ENCODE data around the gene EFCAB14.
"Not testable (repeated sequence)": the region's sequence is repeated elsewhere in the genome, so short reads cannot be mapped to it uniquely, and the experiment has no call there.

The EFCAB14 gene

GRCh38 chr1:46718727-46719622 is at the start of gene EFCAB14:
EFCAB14 (minus strand) TSS chr1:46719114; CDS start chr1:46718087, 1,027 bp downstream.
- Mint-ChIP-seq H3K27me3 (no peaks in the 10 kb centered on the region), H3K9me3 (no peaks in the 10 kb centered on the region), H3K36me3 (ENCODE audit: low read depth) (peaks cover 15% of the 10 kb centered on the region), H3K4me1 (peaks cover 35% of the 10 kb centered on the region), H3K4me3 (peak within 1 kb of the TSS; percentile 92), H3K27ac (peak within 1 kb of the TSS; percentile 91)
- DNase-seq = peak; percentile 100
- peak; percentile 98 for ATAC-seq

DNA sequence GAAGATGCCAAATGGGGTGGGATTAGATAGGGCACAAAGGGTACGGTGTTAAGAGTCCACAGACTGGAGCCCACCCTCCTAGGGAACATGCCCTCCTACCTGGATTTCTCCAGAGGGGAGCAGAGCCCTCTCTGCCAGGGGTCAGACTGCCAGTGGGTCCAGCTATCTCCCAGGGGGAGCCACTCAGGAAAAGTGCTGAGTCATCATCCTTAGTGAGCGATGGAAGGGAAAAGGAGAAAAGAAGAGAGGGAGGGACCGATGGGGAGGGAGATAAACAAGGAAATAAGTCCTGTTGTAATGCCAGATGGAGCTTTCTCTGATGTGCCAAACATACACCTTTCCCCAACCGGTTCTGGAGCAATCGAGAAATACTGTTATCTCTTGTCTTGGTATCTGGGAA is 49.5 kb upstream of the EFCAB14 start:
- no peaks in the 10 kb centered on the region for H3K4me1 Mint-ChIP-seq
- peaks cover 18% of the 10 kb centered on the region for H3K27me3 Mint-ChIP-seq
- ATAC-seq (no peak), DNase-seq (no peak)
- peaks cover 3% of the 10 kb centered on the region for H3K36me3 Mint-ChIP-seq (ENCODE audit: low read depth)
- H3K4me3 Mint-ChIP-seq = no peak overlapping the region
- no peak overlapping the region for H3K27ac Mint-ChIP-seq
- peaks cover 18% of the 10 kb centered on the region for H3K9me3 Mint-ChIP-seq

DNA sequence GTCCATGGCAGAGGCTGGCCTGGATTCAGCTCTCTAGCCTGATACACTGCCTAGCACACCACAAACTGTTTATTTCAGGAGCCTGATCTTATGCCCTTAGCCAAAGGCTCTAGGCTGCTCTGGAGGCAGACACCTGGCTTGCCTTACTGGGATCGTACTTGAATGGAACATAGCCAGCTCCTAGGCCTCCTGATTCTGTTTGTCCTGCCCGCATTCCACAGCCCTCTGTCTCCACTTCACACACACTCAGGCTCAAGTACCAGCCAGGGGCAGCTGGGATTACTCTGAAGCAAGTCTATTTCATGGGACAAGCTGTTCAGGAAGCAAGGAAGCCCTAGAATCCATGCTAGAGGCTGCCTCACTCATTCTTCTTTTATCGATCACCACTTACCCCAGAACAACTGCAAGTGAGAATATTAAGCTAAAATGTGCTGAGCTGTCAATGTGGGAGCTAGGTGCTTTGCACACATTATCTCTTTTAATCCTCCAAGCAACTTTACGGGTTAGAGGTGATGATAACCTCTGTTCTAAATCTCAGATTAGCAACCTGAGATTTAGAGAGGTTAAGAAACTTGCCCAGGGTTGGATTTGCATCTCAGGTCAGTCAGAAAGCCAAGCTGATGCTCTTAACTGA is 48.9 kb upstream of the EFCAB14 start:
- H3K36me3 Mint-ChIP-seq (ENCODE audit: low read depth) = peaks cover 3% of the 10 kb centered on the region
- no peaks in the 10 kb centered on the region for H3K4me1 Mint-ChIP-seq
- ATAC-seq (no peak), DNase-seq (no peak)
- no peak overlapping the region for H3K4me3 Mint-ChIP-seq
- H3K27me3 Mint-ChIP-seq = peaks cover 21% of the 10 kb centered on the region
- H3K9me3 Mint-ChIP-seq = peaks cover 18% of the 10 kb centered on the region
- no peak overlapping the region for H3K27ac Mint-ChIP-seq

DNA sequence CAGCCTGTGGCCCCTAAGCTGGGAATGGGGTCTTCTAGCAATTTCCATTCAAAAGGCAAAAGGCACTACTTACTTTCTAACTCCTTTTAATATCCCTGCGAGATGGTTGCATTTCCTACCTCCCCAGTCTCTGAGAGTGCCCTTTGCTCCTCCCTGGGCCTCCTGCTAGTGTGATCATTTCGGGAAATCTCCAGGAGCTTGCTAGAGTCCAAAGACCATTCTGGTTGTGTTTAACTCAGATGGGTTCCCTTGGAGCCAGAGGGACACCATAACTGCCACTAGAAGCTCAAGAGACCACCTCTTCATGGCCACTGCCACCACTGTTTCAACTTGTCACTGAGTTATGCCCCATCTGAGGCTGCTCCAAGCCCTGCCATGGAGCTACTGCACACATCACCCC is 45.5 kb upstream of the EFCAB14 start:
- no peaks in the 10 kb centered on the region for H3K9me3 Mint-ChIP-seq
- H3K36me3 Mint-ChIP-seq (ENCODE audit: low read depth) = peaks cover under 1% of the 10 kb centered on the region
- peaks cover 40% of the 10 kb centered on the region for H3K27me3 Mint-ChIP-seq
- no peaks in the 10 kb centered on the region for H3K4me1 Mint-ChIP-seq
- ATAC-seq = no peak
- H3K4me3 Mint-ChIP-seq = no peak overlapping the region
- no peak for DNase-seq
- no peak overlapping the region for H3K27ac Mint-ChIP-seq

DNA sequence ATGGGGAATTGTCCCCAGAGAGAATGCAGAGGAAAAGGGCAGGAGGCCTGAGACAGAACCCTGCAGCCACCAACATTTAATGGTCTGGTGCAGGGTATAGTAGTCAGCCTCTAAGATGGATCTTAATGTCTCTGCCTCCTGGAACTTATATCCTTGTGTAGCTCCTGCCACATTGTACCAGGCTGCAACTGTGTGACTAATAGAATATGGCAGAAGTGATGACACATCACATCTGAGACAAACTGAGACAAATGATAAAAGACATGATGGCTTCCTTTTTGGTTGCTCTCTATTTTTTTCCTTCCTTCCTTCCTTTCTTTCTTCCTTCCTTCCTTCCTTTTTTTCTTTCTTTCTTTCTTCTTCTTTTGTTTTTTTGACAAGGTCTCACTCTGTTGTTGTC is 42.8 kb upstream of the EFCAB14 start:
- Mint-ChIP-seq H3K27ac (no peak overlapping the region), H3K27me3 (peaks cover 35% of the 10 kb centered on the region), H3K4me1 (no peaks in the 10 kb centered on the region), H3K36me3 (ENCODE audit: low read depth) (no peaks in the 10 kb centered on the region), H3K9me3 (no peaks in the 10 kb centered on the region), H3K4me3 (no peak overlapping the region)
- DNase-seq (no peak), ATAC-seq (no peak)

DNA sequence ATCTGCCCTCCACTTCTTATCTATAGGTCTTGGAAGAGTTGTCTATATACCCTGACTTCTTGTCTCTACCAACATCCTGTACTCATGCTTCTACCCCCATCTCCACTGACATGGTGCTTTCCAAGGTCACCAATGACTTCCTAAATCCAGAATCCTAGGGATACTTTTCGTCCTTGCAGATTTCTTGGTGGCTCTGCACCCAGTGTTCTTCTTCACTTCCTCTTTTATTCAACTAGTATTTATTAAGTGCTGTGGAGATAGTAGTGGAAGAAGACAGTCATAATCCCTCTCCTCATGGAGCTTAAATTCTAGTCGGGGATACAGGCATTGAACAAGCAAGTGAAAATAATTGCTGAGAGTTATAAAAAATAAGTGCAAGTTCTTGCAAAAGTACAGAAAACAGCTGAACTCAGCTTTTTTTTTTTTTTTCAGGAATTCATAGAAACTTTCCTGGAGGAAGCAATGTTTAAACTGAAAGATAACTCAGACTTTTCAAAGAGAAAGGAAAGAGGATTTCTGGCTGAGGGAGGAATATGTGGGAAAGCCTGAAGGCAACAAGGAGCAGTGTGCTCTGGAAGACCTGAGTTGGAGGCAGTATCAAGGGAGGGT is 41.7 kb upstream of the EFCAB14 start:
- H3K4me3 Mint-ChIP-seq = no peak overlapping the region
- peaks cover 35% of the 10 kb centered on the region for H3K27me3 Mint-ChIP-seq
- H3K27ac Mint-ChIP-seq = no peak overlapping the region
- H3K9me3 Mint-ChIP-seq = no peaks in the 10 kb centered on the region
- no peaks in the 10 kb centered on the region for H3K36me3 Mint-ChIP-seq (ENCODE audit: low read depth)
- ATAC-seq (no peak), DNase-seq (no peak)
- no peaks in the 10 kb centered on the region for H3K4me1 Mint-ChIP-seq

- H3K36me3 Mint-ChIP-seq (ENCODE audit: low read depth) = no peaks in the 10 kb centered on the region
- DNase-seq = no peak
- H3K4me3 Mint-ChIP-seq = no peak overlapping the region
- H3K27me3 Mint-ChIP-seq = peaks cover 31% of the 10 kb centered on the region
- no peaks in the 10 kb centered on the region for H3K4me1 Mint-ChIP-seq
- ATAC-seq = no peak
- H3K27ac Mint-ChIP-seq = no peak overlapping the region
- H3K9me3 Mint-ChIP-seq = no peaks in the 10 kb centered on the region
Observed at GRCh38 chr1:46757956-46758528, 39.1 kb upstream of the EFCAB14 start.

DNA sequence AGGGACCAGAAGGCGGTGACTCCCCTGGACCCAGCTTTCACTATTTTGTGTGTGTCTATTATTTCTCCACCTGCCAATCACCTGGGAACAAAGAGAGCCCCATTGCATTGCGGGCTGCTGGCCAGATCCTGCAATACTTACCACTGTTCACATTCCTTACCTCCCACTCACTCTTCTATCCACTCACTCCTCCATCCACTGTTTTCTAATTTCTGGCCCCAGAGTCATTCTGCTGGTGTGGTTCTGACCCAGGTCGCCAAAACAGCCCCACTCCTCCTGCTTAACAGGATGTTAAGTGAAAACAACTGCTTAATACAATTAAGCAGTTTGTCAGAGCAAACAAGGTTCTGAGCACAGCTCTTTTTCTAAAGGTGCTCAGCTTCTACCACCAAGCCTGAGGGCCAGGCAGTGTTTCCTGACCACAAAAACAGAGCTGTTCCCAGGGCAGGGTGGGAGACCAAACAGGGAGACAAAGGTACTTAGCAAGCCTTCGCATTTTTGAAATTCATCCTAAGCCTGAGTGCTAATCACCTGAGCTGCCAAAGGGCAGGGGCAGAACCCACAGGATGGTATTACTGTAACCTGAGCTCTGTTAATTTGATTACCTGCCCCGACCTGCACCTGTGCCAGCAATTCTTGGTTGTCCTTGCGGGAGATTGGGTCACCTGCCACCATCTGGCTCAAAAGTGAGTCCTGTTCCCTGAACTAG is 38.5 kb upstream of the EFCAB14 start:
- ATAC-seq (no peak), DNase-seq (no peak)
- Mint-ChIP-seq H3K9me3 (no peaks in the 10 kb centered on the region), H3K4me1 (no peaks in the 10 kb centered on the region), H3K36me3 (ENCODE audit: low read depth) (no peaks in the 10 kb centered on the region), H3K27ac (no peak overlapping the region), H3K4me3 (no peak overlapping the region), H3K27me3 (peaks cover 28% of the 10 kb centered on the region)

GRCh38 chr1:46755121-46755520 is 36.2 kb upstream of the EFCAB14 start:
- H3K4me3 Mint-ChIP-seq = no peak overlapping the region
- DNase-seq (no peak), ATAC-seq (no peak)
- no peaks in the 10 kb centered on the region for H3K4me1 Mint-ChIP-seq
- H3K27me3 Mint-ChIP-seq = peaks cover 12% of the 10 kb centered on the region
- H3K36me3 Mint-ChIP-seq (ENCODE audit: low read depth) = no peaks in the 10 kb centered on the region
- H3K9me3 Mint-ChIP-seq = no peaks in the 10 kb centered on the region
- no peak overlapping the region for H3K27ac Mint-ChIP-seq

- not testable (repeated sequence) for ATAC-seq; H3K36me3 Mint-ChIP-seq (ENCODE audit: low read depth)
Observed at GRCh38 chr1:46754707-46755106, 35.8 kb upstream of the EFCAB14 start.

DNA sequence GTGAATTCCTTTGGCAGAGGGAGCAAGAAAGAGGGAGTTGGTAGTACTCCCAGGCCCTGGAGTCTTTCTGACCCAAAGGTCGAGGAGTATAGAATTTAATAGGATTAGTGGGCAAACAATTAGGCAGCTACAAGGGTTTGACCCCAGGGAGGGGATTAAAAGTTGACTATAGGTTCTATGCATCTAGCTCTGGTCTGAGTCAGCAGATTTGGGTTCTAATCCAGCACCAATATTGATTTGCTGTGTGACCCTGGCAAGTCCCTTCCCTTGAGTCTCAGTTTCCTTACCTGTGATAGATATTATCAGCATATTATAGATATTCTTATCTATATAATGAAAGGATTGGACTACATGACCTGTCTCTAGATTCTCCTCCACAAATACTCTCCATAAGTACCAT is 35.1 kb upstream of the EFCAB14 start:
- DNase-seq (no peak), ATAC-seq (no peak)
- Mint-ChIP-seq H3K4me1 (no peaks in the 10 kb centered on the region), H3K9me3 (no peaks in the 10 kb centered on the region), H3K4me3 (no peak overlapping the region), H3K27ac (no peak overlapping the region), H3K27me3 (peaks cover 10% of the 10 kb centered on the region), H3K36me3 (ENCODE audit: low read depth) (no peaks in the 10 kb centered on the region)

More at GRCh38 chr1:46754707-46755106, 35.8 kb upstream of the EFCAB14 start:
- peaks cover 12% of the 10 kb centered on the region for H3K27me3 Mint-ChIP-seq
- not testable (repeated sequence) for H3K4me1 Mint-ChIP-seq, DNase-seq, H3K4me3 Mint-ChIP-seq, H3K9me3 Mint-ChIP-seq, H3K27ac Mint-ChIP-seq

GRCh38 chr1:46749921-46750404 is 31.0 kb upstream of the EFCAB14 start:
- no peaks in the 10 kb centered on the region for H3K36me3 Mint-ChIP-seq (ENCODE audit: low read depth)
- no peaks in the 10 kb centered on the region for H3K4me1 Mint-ChIP-seq
- H3K27ac Mint-ChIP-seq = no peak overlapping the region
- no peaks in the 10 kb centered on the region for H3K9me3 Mint-ChIP-seq
- no peak for DNase-seq
- ATAC-seq = no peak
- no peak overlapping the region for H3K4me3 Mint-ChIP-seq
- H3K27me3 Mint-ChIP-seq = peaks cover 20% of the 10 kb centered on the region

DNA sequence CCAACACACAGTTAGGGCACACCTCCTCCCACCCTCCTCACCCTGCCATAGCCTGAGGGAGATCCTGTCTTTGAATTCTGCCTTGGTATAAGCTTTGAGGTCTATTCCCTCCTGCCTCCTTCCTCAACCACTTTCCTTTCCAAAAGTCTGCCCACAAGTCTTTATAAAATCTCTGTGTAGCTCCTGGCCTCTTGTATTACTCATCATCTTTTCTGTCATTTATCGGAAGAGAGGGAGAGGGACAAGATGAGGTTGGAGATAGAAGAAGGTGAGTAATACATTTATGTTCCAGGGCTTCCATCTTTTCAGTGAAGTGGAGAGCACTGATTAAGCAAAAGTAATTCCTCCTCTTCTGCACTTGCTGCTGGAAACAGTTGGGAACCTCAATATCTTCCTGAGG is 30.5 kb upstream of the EFCAB14 start:
- DNase-seq (no peak), ATAC-seq (no peak)
- no peak overlapping the region for H3K27ac Mint-ChIP-seq
- H3K9me3 Mint-ChIP-seq = no peaks in the 10 kb centered on the region
- H3K36me3 Mint-ChIP-seq (ENCODE audit: low read depth) = no peaks in the 10 kb centered on the region
- H3K27me3 Mint-ChIP-seq = peaks cover 20% of the 10 kb centered on the region
- H3K4me1 Mint-ChIP-seq = no peaks in the 10 kb centered on the region
- no peak overlapping the region for H3K4me3 Mint-ChIP-seq

DNA sequence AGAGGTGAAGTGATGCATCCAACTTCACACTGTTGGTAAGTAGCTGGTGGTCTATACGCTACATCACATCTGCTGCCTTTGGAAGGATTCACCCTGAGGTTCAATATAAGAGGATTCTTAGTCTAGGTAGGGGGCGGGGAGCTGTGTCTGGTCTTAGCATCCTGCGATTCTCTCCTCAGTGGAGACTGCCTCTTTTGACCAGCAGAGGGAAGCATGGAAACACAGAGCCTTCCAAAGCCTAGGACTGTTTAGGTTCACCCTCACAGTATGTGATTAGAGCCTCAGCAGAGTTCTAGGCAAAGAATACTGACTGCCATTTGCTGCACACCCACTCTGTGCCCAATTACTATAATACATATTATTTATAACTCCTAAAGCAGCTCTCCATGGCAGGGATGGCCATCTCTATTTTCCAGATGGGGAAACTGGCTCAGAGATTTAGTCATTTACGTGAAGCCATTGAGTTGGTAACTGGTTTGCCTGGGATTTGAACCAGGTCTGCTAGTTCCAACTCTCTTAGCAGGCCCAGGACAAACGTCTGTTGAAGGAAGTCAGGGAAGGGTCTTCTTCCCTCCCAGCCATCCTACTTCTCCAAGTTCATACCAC is 28.9 kb upstream of the EFCAB14 start:
- no peak overlapping the region for H3K4me3 Mint-ChIP-seq
- no peaks in the 10 kb centered on the region for H3K4me1 Mint-ChIP-seq
- H3K36me3 Mint-ChIP-seq (ENCODE audit: low read depth) = no peaks in the 10 kb centered on the region
- H3K9me3 Mint-ChIP-seq = no peaks in the 10 kb centered on the region
- H3K27ac Mint-ChIP-seq = no peak overlapping the region
- ATAC-seq (peak; percentile 36), DNase-seq (no peak)
- H3K27me3 Mint-ChIP-seq = peaks cover 21% of the 10 kb centered on the region

Data from activated naive CD8-positive, alpha-beta T cell treated with anti-CD3 and anti-CD28 coated beads, Interleukin-2, amount 50 U/mL, for 24 hours (primary cell).